ENCODE measurements around the gene DOCK3. TPM values are rescaled to one million over a fixed set of nuclear protein-coding genes. Genes with fewer than 3 reads are reported as not detected.

Gene DOCK3
- total RNA-seq, 2 experiments from 2014 or later, result 0.93 to 1.1 TPM

- Histone ChIP-seq H3K9me3 (ENCODE audit: control insufficient read depth in 1 of 2, insufficient read depth in 1 of 2, low read length in 2 of 2) (no peaks in the 10 kb centered on the region), H3K4me3 (ENCODE audit: low read length) (no peak overlapping the region), H3K4me1 (ENCODE audit: insufficient read depth, low read length) (peaks cover 40% of the 10 kb centered on the region), H3K36me3 (ENCODE audit: insufficient read depth, low read length) (peaks cover 92% of the 10 kb centered on the region), H3K27ac (ENCODE audit: low read depth in 1 of 2, low read length in 2 of 2) (no peak overlapping the region), H3K27me3 (ENCODE audit: control insufficient read depth in 1 of 2, insufficient read depth in 2 of 2, low read length in 2 of 2) (no peaks in the 10 kb centered on the region)
- H3K27me3 Mint-ChIP-seq, result no peaks in the 10 kb centered on the region
- DNase-seq (no peak), ATAC-seq (ENCODE audit: poor library complexity) (no peak)
- peaks cover 89% of the 10 kb centered on the region for H3K36me3 Mint-ChIP-seq (ENCODE audit: low read depth)
- no peaks in the 10 kb centered on the region for H3K9me3 Mint-ChIP-seq
- POLR2A ChIA-PET, result interaction anchor here (1.4 kb wide), 1 partner anchor 9 kb away, joined by 3 read pairs; no protein-coding TSS in a partner anchor
- H3K4me3 Mint-ChIP-seq, result no peak overlapping the region
- intact Hi-C loops (cut with DNase I, micrococcal nuclease), result loop anchor here in 1 of 2 experiments (10.0 kb wide), 1 partner anchor 756 kb away; the partner anchor contains the start of gene POC1A
- H3K27ac Mint-ChIP-seq, result peak overlapping the region; percentile 74
- TF ChIP-seq CTCF (IDR thresholded peaks at IDR 0.05), result no peak
- CTCF ChIA-PET, result interaction anchor here (1.5 kb wide), 1 partner anchor 10 kb away, joined by 4 read pairs; no protein-coding TSS in a partner anchor
- peaks cover 37% of the 10 kb centered on the region for H3K4me1 Mint-ChIP-seq (ENCODE audit: low read depth)
Observed at GRCh38 chr3:51398595-51399310, 724.0 kb downstream of the DOCK3 start.

GRCh38 chr3:51400166-51400565, 725.4 kb downstream of the DOCK3 start:
- Histone ChIP-seq H3K4me1 (ENCODE audit: insufficient read depth, low read length) (peaks cover 26% of the 10 kb centered on the region), H3K27ac (ENCODE audit: low read depth in 1 of 2, low read length in 2 of 2) (no peak overlapping the region), H3K4me3 (ENCODE audit: low read length) (no peak overlapping the region), H3K36me3 (ENCODE audit: insufficient read depth, low read length) (peaks cover 87% of the 10 kb centered on the region), H3K27me3 (ENCODE audit: control insufficient read depth in 1 of 2, insufficient read depth in 2 of 2, low read length in 2 of 2) (no peaks in the 10 kb centered on the region), H3K9me3 (ENCODE audit: control insufficient read depth in 1 of 2, insufficient read depth in 1 of 2, low read length in 2 of 2) (no peaks in the 10 kb centered on the region)
- no peaks in the 10 kb centered on the region for H3K27me3 Mint-ChIP-seq
- no peak for TF ChIP-seq CTCF (IDR thresholded peaks at IDR 0.05)
- peaks cover 35% of the 10 kb centered on the region for H3K4me1 Mint-ChIP-seq (ENCODE audit: low read depth)
- DNase-seq (no peak), ATAC-seq (ENCODE audit: poor library complexity) (no peak)
- intact Hi-C loops (cut with DNase I, micrococcal nuclease), result no loop called here
- H3K27ac Mint-ChIP-seq, result peak overlapping the region; percentile 74
- H3K4me3 Mint-ChIP-seq, result no peak overlapping the region
- ChIA-PET POLR2A (interaction anchor here (1.2 kb wide), 1 partner anchor 15 kb away, joined by 3 read pairs; the partner anchor contains the start of gene MANF), CTCF (no interaction called here)
- H3K36me3 Mint-ChIP-seq (ENCODE audit: low read depth), result peaks cover 86% of the 10 kb centered on the region
- H3K9me3 Mint-ChIP-seq, result no peaks in the 10 kb centered on the region

DNA sequence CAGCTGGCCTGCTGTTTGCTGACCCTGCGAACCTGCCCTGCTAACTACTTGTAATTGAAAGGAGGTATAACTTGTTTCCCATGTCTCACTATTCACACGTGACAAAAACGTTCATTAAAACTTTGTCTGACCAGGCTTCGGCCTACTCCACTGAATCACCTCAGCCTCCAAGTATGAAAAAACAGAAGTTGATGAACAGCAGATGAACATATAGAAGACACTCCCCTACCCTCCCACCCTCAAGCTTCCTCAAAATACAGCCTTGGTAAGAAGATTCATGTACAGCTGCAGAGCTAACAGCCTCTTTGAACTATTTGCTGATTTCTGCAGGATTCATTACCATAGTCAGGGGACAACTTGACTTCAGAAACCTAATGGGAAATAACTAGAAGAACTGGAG, 727.0 kb downstream of the DOCK3 start:
- Histone ChIP-seq H3K36me3 (ENCODE audit: insufficient read depth, low read length) (peaks cover 80% of the 10 kb centered on the region), H3K4me1 (ENCODE audit: insufficient read depth, low read length) (peaks cover 10% of the 10 kb centered on the region), H3K27me3 (ENCODE audit: control insufficient read depth in 1 of 2, insufficient read depth in 2 of 2, low read length in 2 of 2) (no peaks in the 10 kb centered on the region), H3K4me3 (ENCODE audit: low read length) (no peak overlapping the region), H3K27ac (ENCODE audit: low read depth in 1 of 2, low read length in 2 of 2) (no peak overlapping the region), H3K9me3 (ENCODE audit: control insufficient read depth in 1 of 2, insufficient read depth in 1 of 2, low read length in 2 of 2) (no peaks in the 10 kb centered on the region)
- Mint-ChIP-seq H3K9me3 (no peaks in the 10 kb centered on the region), H3K4me1 (ENCODE audit: low read depth) (peaks cover 33% of the 10 kb centered on the region), H3K27me3 (no peaks in the 10 kb centered on the region), H3K4me3 (no peak overlapping the region), H3K36me3 (ENCODE audit: low read depth) (peaks cover 83% of the 10 kb centered on the region), H3K27ac (peak overlapping the region; percentile 69)
- POLR2A ChIA-PET, result interaction anchor here (1.1 kb wide), 1 partner anchor 8 kb away, joined by 3 read pairs; no protein-coding TSS in a partner anchor
- no peak for TF ChIP-seq CTCF (IDR thresholded peaks at IDR 0.05)
- CTCF ChIA-PET, result interaction anchor here (1.0 to 1.2 kb wide), 2 partner anchors 13 to 33 kb away, joined by 3 read pairs; no protein-coding TSS in a partner anchor
- DNase-seq, result peak in 1 of 14 experiments; percentile 50
- intact Hi-C loops (cut with DNase I, micrococcal nuclease), result no loop called here
- no peak for ATAC-seq (ENCODE audit: poor library complexity)
